Erythroblast (primary cell): ENCODE measurements around the gene OR4D2.

Experiments used
- GATA1 ChIP-seq: IDR thresholded peaks from 2 replicates; pipeline ENCODE4 v1.6.1; 2011; ENCODE audit warnings: low read depth, mild to moderate bottlenecking, control low read depth, low read length, moderate library complexity
- POLR2A ChIP-seq: IDR thresholded peaks from 2 replicates; pipeline ENCODE4 v1.6.1; 2011; ENCODE audit warnings: mild to moderate bottlenecking, low read length

GRCh38 chr17:58147930-58148434, 18.8 kb upstream of the OR4D2 start, which contains the start of gene OR4D1:
- no peak for TF ChIP-seq POLR2A
- TF ChIP-seq GATA1: no peak
